K562 (cell line): ENCODE measurements around the gene ARHGAP15. TPM values are rescaled to one million over a fixed set of nuclear protein-coding genes. Genes with fewer than 3 reads are reported as not detected.

Source experiments
- ATAC-seq: fragments of 200-7000 bp; cut with Tn5 transposase; 3 replicates; pipeline ENCODE4 v1.9.1; 2020; ENCODE audit warnings: moderate library complexity
- BruUV-seq: library from RNA; stranded (reverse); fragments of 400-500 nt; replicated peaks from 2 replicates; lab custom pipeline; 2021; lab: Mats Ljungman, UMichigan
- CTCF ChIA-PET: fragments of 300-600 bp; formaldehyde crosslinking; extraction: SDS; loops from one replicate; lab custom pipeline; 2021; ENCODE audit warnings: low intra/inter-chr PET ratio; lab: Yijun Ruan, JAX
- POLR2A ChIA-PET: fragments of 300-600, 350-650 bp; sonication (Branson Sonifier 250); formaldehyde crosslinking; extraction: SDS; loops from one replicate; lab custom pipeline; 2021; ENCODE audit warnings: antibody characterized with exemption, inconsistent platforms; lab: Yijun Ruan, JAX
- DNase-seq, 4 experiments: peaks; one replicate each; pipeline versions ENCODE4 v3.0.0 to v3.0.0-alpha.2; 2011 to 2018; ENCODE audit warnings: low spot score in 3 of 4, mixed read lengths in 3 of 4; ENCODE audit errors: extremely low read depth in 1 of 4
- FAIRE-seq: peaks from 2 replicates; lab custom pipeline; 2011; peaks lifted over from hg19 to GRCh38; lab: Jason Lieb, UNC
- H2AFZ ChIP-seq: 2 replicates; pipeline ENCODE4 v1.6.0; 2011; ENCODE audit warnings: low read depth, low read length, control low read depth, inconsistent platforms
- H3K27ac ChIP-seq: fragments of 200-600 bp; 3 replicates; pipeline ENCODE4 v1.8.0; 2011; ENCODE audit warnings: low read depth, mild to moderate bottlenecking, control low read depth, inconsistent platforms, low read length, moderate library complexity, mixed read lengths; ENCODE audit errors: extremely low read depth
- H3K27me3 ChIP-seq, 2 experiments: fragments of 300-600 bp in 1 of 2; 2 replicates in 1 of 2; 3 replicates in 1 of 2; pipeline versions ENCODE4 v1.6.0 to v1.8.0; 2011; ENCODE audit warnings: inconsistent platforms in 2 of 2, low read length in 2 of 2, mild to moderate bottlenecking in 1 of 2, mixed read lengths in 1 of 2, moderate library complexity in 1 of 2; ENCODE audit not compliant: control insufficient read depth in 2 of 2, insufficient read depth in 2 of 2
- H3K36me3 ChIP-seq: fragments of 300-600 bp; 3 replicates; pipeline ENCODE4 v1.8.0; 2011; ENCODE audit warnings: mild to moderate bottlenecking, low read length, inconsistent platforms; ENCODE audit not compliant: control insufficient read depth, insufficient read depth
- H3K4me1 ChIP-seq, 2 experiments: fragments of 200-600 bp in 1 of 2; replicated peaks in 1 of 2; 2 replicates in 1 of 2; 3 replicates in 1 of 2; pipeline versions ENCODE4 v1.5.1 to v1.8.0; 2011; ENCODE audit warnings: inconsistent platforms in 2 of 2, low read length in 2 of 2, mild to moderate bottlenecking in 1 of 2, mixed read lengths in 1 of 2, moderate library complexity in 1 of 2; ENCODE audit not compliant: control insufficient read depth in 2 of 2, insufficient read depth in 2 of 2
- H3K4me2 ChIP-seq: 2 replicates; pipeline ENCODE4 v1.6.1; 2011; ENCODE audit warnings: low read length, control low read depth, inconsistent platforms, mixed read lengths; ENCODE audit not compliant: insufficient read depth
- H3K4me3 ChIP-seq: fragments of 200-600 bp; sonication (generic), shearing (Covaris generic); 2 replicates; pipeline ENCODE4 v1.5.1; 2016; ENCODE audit warnings: control low read depth, inconsistent platforms
- H3K79me2 ChIP-seq: fragments of 200-600 bp; 3 replicates; pipeline ENCODE4 v1.8.0; 2011; ENCODE audit warnings: low read length, inconsistent platforms; ENCODE audit not compliant: control insufficient read depth, insufficient read depth
- H3K9ac ChIP-seq, 2 experiments: 2 replicates each; pipeline versions ENCODE4 v1.6.0 to v1.6.1; 2011; ENCODE audit warnings: low read depth in 2 of 2, low read length in 2 of 2, control low read depth in 1 of 2, inconsistent platforms in 1 of 2, mild to moderate bottlenecking in 1 of 2, mixed read lengths in 1 of 2; ENCODE audit not compliant: insufficient read depth in 1 of 2
- H3K9me1 ChIP-seq: one replicate; pipeline ENCODE4 v1.6.0; 2011; ENCODE audit warnings: inconsistent platforms, mild to moderate bottlenecking, low read length, moderate library complexity; ENCODE audit not compliant: control insufficient read depth, insufficient read depth
- H3K9me3 ChIP-seq: replicated peaks from 2 replicates; pipeline ENCODE4 v1.5.1; 2011; ENCODE audit warnings: low read depth, low read length, inconsistent platforms; ENCODE audit not compliant: control insufficient read depth, insufficient read depth
- H4K20me1 ChIP-seq: replicated peaks from 2 replicates; pipeline ENCODE4 v1.6.1; 2011; ENCODE audit warnings: low read length, inconsistent platforms, mixed read lengths; ENCODE audit not compliant: control insufficient read depth, insufficient read depth
- BHLHE40 ChIP-seq: IDR thresholded peaks from 2 replicates; pipeline ENCODE4 v1.6.1; 2011; ENCODE audit warnings: low read length, improper control_type of control experiment
- CCNT2 ChIP-seq: IDR thresholded peaks from 2 replicates; pipeline ENCODE4 v1.6.1; 2011; ENCODE audit warnings: borderline replicate concordance, low read depth, mild to moderate bottlenecking, moderate library complexity, mixed read lengths, low read length; ENCODE audit not compliant: insufficient read length; ENCODE audit errors: extremely low read depth
- CHD2 ChIP-seq: IDR thresholded peaks from 2 replicates; pipeline ENCODE4 v1.6.1; 2011; ENCODE audit warnings: low read depth, low read length
- CSDE1 ChIP-seq, 2 experiments: fragments of 450-650 bp; IDR thresholded peaks; 2 replicates each; pipeline ENCODE4 v1.6.1; 2016; ENCODE audit warnings: mild to moderate bottlenecking in 1 of 2
- MYC ChIP-seq, 2 experiments: fragments of 250-450 bp in 1 of 2; sonication (Bioruptor Pico) in 1 of 2; IDR thresholded peaks; 2 replicates each; pipeline versions ENCODE4 v1.5.1 to v1.6.1; 2012 to 2021; ENCODE audit warnings: low read depth in 2 of 2, borderline replicate concordance in 1 of 2, improper control_type of control experiment in 1 of 2, low read length in 1 of 2, mild to moderate bottlenecking in 1 of 2, moderate library complexity in 1 of 2
- SMARCC2 ChIP-seq: fragments of 450-650 bp; IDR thresholded peaks from 2 replicates; pipeline ENCODE4 v1.6.1; 2017; ENCODE audit warnings: antibody characterized with exemption, moderate library complexity, mild to moderate bottlenecking, low read depth
- ZNF589 ChIP-seq: fragments of 200-800 bp; sonication (Bioruptor generic); IDR thresholded peaks from 2 replicates; pipeline ENCODE4 v1.6.1; 2016; ENCODE audit warnings: low read depth, missing genetic modification characterization, missing compliant biosample characterization
- WGBS: fragments of 100-300 bp; shearing (Covaris generic); methylation state at CpG from one replicate; pipeline ENCODE4 v1.1.6; 2016; ENCODE audit warnings: low coverage, mixed read lengths; ENCODE audit not compliant: insufficient coverage; ENCODE audit errors: missing lambda C conversion rate; 5-methylcytosine and 5-hydroxymethylcytosine counted together
- in situ Hi-C: fragments of 300-500 bp; cut with MboI; formaldehyde crosslinking; loops from 4 replicates; pipeline ENCODE4 v1.15.0; 2018; ENCODE audit warnings: inconsistent platforms, mixed read lengths
- intact Hi-C: fragments of 100-400 bp; cut with micrococcal nuclease; formaldehyde crosslinking; loops from 2 replicates; pipeline ENCODE4 v1.14.2; 2022
- polyA plus RNA-seq, 8 experiments: library from polyadenylated mRNA; depleted of rRNA in 4 of 8; stranded (reverse) in 5 of 8; unstranded in 3 of 8; fragments of >200 nt; fragmentation: Nextera tagmentation in 2 of 8; fragmentation: Illumina TruSeq in 1 of 8; extraction: Ambion mirVana in 2 of 8; extraction: Trizol in 1 of 8; gene quantifications; 2 replicates each; pipeline versions ENCODE4 v1.2.1 to v1.2.3, GENCODE V29; 2011 to 2014; ENCODE audit warnings: inconsistent platforms in 1 of 8, missing spikeins in 1 of 8
- total RNA-seq, 7 experiments: library from RNA; depleted of rRNA in 6 of 7; stranded (reverse); fragments of >200 nt in 6 of 7; fragmentation: Illumina TruSeq in 2 of 7; extraction: Trizol in 2 of 7; gene quantifications; 2 replicates each; pipeline versions ENCODE4 v1.2.1 to v1.2.3, GENCODE V29; 2011 to 2021; ENCODE audit warnings: low replicate concordance in 1 of 7
- TF ChIP-seq, protein P1 (sequence below), 2 experiments: fragments of 250-450 bp in 1 of 2; fragments of 450-650 bp in 1 of 2; sonication (Bioruptor Pico) in 1 of 2; IDR thresholded peaks; 2 replicates each; pipeline versions ENCODE4 v1.6.1 to v1.8.0; 2016 to 2021; ENCODE audit warnings: mild to moderate bottlenecking in 2 of 2, moderate library complexity in 2 of 2, missing compliant biosample characterization in 1 of 2, missing genetic modification characterization in 1 of 2
- TF ChIP-seq, protein P2 (sequence below): sonication (generic); formaldehyde crosslinking; IDR thresholded peaks from 2 replicates; pipeline ENCODE4 v1.9.0; 2022; ENCODE audit warnings: mild to moderate bottlenecking, missing genetic modification reagents
- TF ChIP-seq, protein P3 (sequence below): fragments of 200-400 bp; formaldehyde crosslinking; IDR thresholded peaks from 2 replicates; pipeline ENCODE4 v1.6.1; 2017; ENCODE audit warnings: mild to moderate bottlenecking, low read depth, low read length, moderate library complexity

Gene ARHGAP15
- total and polyA plus RNA-seq, 9 of the 15 experiments (the other 6 are each of a cell fraction or from before 2014, with no cell fraction given): 1.5 to 17.9 (median 7.9) TPM

DNA sequence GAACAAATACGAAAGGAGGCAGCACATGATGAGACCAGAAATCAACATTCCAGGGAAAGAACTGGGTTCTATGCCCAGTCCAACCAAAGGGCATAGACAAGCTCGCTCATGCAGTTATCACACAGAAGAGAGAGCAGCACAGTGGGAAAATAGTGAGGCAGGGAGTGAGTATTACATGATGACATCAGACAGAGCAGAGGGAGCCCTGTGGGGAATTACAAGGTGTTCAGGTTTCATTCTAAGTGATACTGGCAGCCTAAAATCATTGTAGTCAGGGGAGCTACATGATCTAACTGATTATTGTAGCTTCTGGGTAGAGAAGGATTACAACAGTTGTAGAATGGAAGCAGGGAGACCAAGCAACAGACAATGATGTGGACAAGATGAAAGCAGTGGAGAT is 658.5 kb downstream of the ARHGAP15 start:
- ATAC-seq: no peak
- 24% methylated on average over 2 of the region's 2 CpGs for WGBS
- H2AFZ ChIP-seq: no peak overlapping the region
- in situ Hi-C loops (no loop called here), intact Hi-C loops (no loop called here)
- no peaks in the 10 kb centered on the region for H3K36me3 ChIP-seq
- no TSS peak for BruUV-seq
- no peak overlapping the region for H3K4me3 ChIP-seq
- no peaks in the 10 kb centered on the region for H3K27me3 ChIP-seq
- no peak overlapping the region for H3K4me2 ChIP-seq
- H3K4me1 ChIP-seq: no peaks in the 10 kb centered on the region
- no peak for DNase-seq
- H3K9me3 ChIP-seq: no peaks in the 10 kb centered on the region
- FAIRE-seq: no peak
- CTCF ChIA-PET: no interaction called here
- H4K20me1 ChIP-seq: no peaks in the 10 kb centered on the region
- no peak overlapping the region for H3K9ac ChIP-seq
- H3K27ac ChIP-seq: no peak overlapping the region
- TF ChIP-seq, protein P1, sequence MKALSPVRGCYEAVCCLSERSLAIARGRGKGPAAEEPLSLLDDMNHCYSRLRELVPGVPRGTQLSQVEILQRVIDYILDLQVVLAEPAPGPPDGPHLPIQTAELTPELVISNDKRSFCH (CRISPR knock-in tag; IDR thresholded peaks at IDR 0.05): no peak
- TF ChIP-seq, protein P1 (tag; IDR thresholded peaks at IDR 0.05): no peak
- TF ChIP-seq CCNT2: no peak
- TF ChIP-seq BHLHE40: no peak
- TF ChIP-seq CHD2: no peak
- TF ChIP-seq, protein P2, sequence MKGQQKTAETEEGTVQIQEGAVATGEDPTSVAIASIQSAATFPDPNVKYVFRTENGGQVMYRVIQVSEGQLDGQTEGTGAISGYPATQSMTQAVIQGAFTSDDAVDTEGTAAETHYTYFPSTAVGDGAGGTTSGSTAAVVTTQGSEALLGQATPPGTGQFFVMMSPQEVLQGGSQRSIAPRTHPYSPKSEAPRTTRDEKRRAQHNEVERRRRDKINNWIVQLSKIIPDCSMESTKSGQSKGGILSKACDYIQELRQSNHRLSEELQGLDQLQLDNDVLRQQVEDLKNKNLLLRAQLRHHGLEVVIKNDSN (CRISPR knock-in tag): no peak
- no peak for TF ChIP-seq SMARCC2
- TF ChIP-seq, protein P3, sequence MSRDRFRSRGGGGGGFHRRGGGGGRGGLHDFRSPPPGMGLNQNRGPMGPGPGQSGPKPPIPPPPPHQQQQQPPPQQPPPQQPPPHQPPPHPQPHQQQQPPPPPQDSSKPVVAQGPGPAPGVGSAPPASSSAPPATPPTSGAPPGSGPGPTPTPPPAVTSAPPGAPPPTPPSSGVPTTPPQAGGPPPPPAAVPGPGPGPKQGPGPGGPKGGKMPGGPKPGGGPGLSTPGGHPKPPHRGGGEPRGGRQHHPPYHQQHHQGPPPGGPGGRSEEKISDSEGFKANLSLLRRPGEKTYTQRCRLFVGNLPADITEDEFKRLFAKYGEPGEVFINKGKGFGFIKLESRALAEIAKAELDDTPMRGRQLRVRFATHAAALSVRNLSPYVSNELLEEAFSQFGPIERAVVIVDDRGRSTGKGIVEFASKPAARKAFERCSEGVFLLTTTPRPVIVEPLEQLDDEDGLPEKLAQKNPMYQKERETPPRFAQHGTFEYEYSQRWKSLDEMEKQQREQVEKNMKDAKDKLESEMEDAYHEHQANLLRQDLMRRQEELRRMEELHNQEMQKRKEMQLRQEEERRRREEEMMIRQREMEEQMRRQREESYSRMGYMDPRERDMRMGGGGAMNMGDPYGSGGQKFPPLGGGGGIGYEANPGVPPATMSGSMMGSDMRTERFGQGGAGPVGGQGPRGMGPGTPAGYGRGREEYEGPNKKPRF: no peak
- no peak for TF ChIP-seq ZNF589 (CRISPR knock-in tag)
- no peak for TF ChIP-seq MYC (IDR thresholded peaks at IDR 0.05; ENCODE audit: low read depth, low read length)
- no peak for TF ChIP-seq MYC (CRISPR knock-in tag; IDR thresholded peaks at IDR 0.05; ENCODE audit: borderline replicate concordance, low read depth)
- TF ChIP-seq CSDE1 (IDR thresholded peaks at IDR 0.05): no peak
- TF ChIP-seq, all 486 proteins: peak for 0
- POLR2A ChIA-PET: no interaction called here
- Histone ChIP-seq H3K9me1 (no peaks in the 10 kb centered on the region), H3K79me2 (no peaks in the 10 kb centered on the region)
